Hippocampal formation (tissue), 2 donors: Measurements from ENCODE around the gene CUTA.

ENCODE experiments used
- DNase-seq, 2 donors: peaks; one replicate each; lab custom pipeline; 2025; lab: John Stamatoyannopoulos, UW

CUTA gene

GRCh38 chr6:33417903-33418689 lies at the start of gene CUTA:
Gene CUTA (minus strand): TSS chr6:33418107. CDS start chr6:33418000, 107 bp downstream.
- DNase-seq = peak; percentile 99

- no peak for DNase-seq
Measured at GRCh38 chr6:33467091-33467490, 49.2 kb upstream of the CUTA start.

- DNase-seq = no peak
Measured at GRCh38 chr6:33466075-33466735, 48.3 kb upstream of the CUTA start.

GRCh38 chr6:33459226-33459625 lies 41.3 kb upstream of the CUTA start:
- DNase-seq = no peak

GRCh38 chr6:33458676-33459075 lies 40.8 kb upstream of the CUTA start:
- DNase-seq = no peak

GRCh38 chr6:33456156-33456555 lies 38.2 kb upstream of the CUTA start:
- DNase-seq = no peak

GRCh38 chr6:33455051-33455450 lies 37.1 kb upstream of the CUTA start:
- DNase-seq = no peak

GRCh38 chr6:33454009-33454946 lies 36.4 kb upstream of the CUTA start, which contains the start of gene ZBTB9:
Gene ZBTB9 (plus strand): TSS chr6:33454576. CDS start chr6:33455101, 525 bp downstream.
- peak; percentile 92 to 97 for DNase-seq

GRCh38 chr6:33453393-33454008 lies 35.6 kb upstream of the CUTA start:
- DNase-seq = no peak

- DNase-seq = no peak
Measured at GRCh38 chr6:33452496-33452895, 34.6 kb upstream of the CUTA start.

GRCh38 chr6:33451606-33452005 lies 33.7 kb upstream of the CUTA start:
- no peak for DNase-seq

GRCh38 chr6:33450434-33450833 lies 32.5 kb upstream of the CUTA start:
- no peak for DNase-seq

GRCh38 chr6:33446356-33446755 lies 28.4 kb upstream of the CUTA start:
- no peak for DNase-seq

- no peak for DNase-seq
Measured at GRCh38 chr6:33445119-33445603, 27.3 kb upstream of the CUTA start.

GRCh38 chr6:33443619-33444504 lies 26.0 kb upstream of the CUTA start:
- DNase-seq = no peak

- DNase-seq = no peak
Measured at GRCh38 chr6:33443025-33443424, 25.1 kb upstream of the CUTA start.

GRCh38 chr6:33442283-33442682 lies 24.4 kb upstream of the CUTA start:
- DNase-seq = no peak

- no peak for DNase-seq
Measured at GRCh38 chr6:33441457-33441856, 23.6 kb upstream of the CUTA start.

GRCh38 chr6:33440649-33441309 lies 22.9 kb upstream of the CUTA start:
- no peak for DNase-seq
